Thoracic aorta (tissue), 2 donors: ENCODE results near the gene SLPI. TPM values are rescaled to one million over a fixed set of nuclear protein-coding genes. Genes with fewer than 3 reads are reported as not detected.

Experiments
- ATAC-seq: fragments of 150-250 bp; one replicate; pipeline ENCODE4 v1.8.0; 2017; ENCODE audit warnings: low read depth; ENCODE audit not compliant: insufficient number of reproducible peaks, low FRiP score
- DNase-seq: peaks from one replicate; pipeline ENCODE4 v3.0.0-alpha.2; 2020; ENCODE audit warnings: low spot score
- H3K27ac ChIP-seq, 2 donors: fragments of 200-600 bp; sonication (generic); 1 replicate in 1 of 2; 2 replicates in 1 of 2; pipeline ENCODE4 v1.5.1; 2016; ENCODE audit warnings: mild to moderate bottlenecking in 2 of 2, moderate library complexity in 2 of 2
- H3K27me3 ChIP-seq: fragments of 200-600 bp; sonication (generic); replicated peaks from 2 replicates; pipeline ENCODE4 v1.6.0; 2016; ENCODE audit warnings: mild to moderate bottlenecking; ENCODE audit not compliant: insufficient read depth
- H3K36me3 ChIP-seq: fragments of 200-600 bp; sonication (generic); one replicate; pipeline ENCODE4 v1.5.1; 2016
- H3K4me1 ChIP-seq, 2 donors: fragments of 200-600 bp; sonication (generic); 1 replicate in 1 of 2; 2 replicates in 1 of 2; pipeline versions ENCODE4 v1.5.1 to v1.6.0; 2016; ENCODE audit warnings: low read depth in 2 of 2, mild to moderate bottlenecking in 1 of 2; ENCODE audit not compliant: control insufficient read depth in 1 of 2
- H3K4me3 ChIP-seq: fragments of 200-600 bp; sonication (generic); 2 replicates; pipeline ENCODE4 v1.5.1; 2016; ENCODE audit warnings: mild to moderate bottlenecking
- H3K9me3 ChIP-seq: fragments of 200-600 bp; sonication (generic); 2 replicates; pipeline ENCODE4 v1.5.1; 2016
- CTCF ChIP-seq: fragments of 200-600 bp; sonication (generic); IDR thresholded peaks from one replicate; pipeline ENCODE4 v1.5.1; 2019; ENCODE audit warnings: antibody characterized with exemption
- total RNA-seq, 2 donors: library from RNA; depleted of rRNA; stranded (reverse); fragments of >200 nt; gene quantifications; one replicate each; pipeline versions ENCODE4 v1.1.0 to v1.2.3, GENCODE V29; 2016

SLPI gene
- total RNA-seq, 2 donors from 2014 or later: 44.3 to 56.0 TPM

- DNase-seq (no peak), ATAC-seq (no peak)
- no peaks in the 10 kb centered on the region for H3K27me3 ChIP-seq
- H3K4me1 ChIP-seq: no peaks in the 10 kb centered on the region
- no peaks in the 10 kb centered on the region for H3K36me3 ChIP-seq
- H3K4me3 ChIP-seq: no peak within 1 kb of the TSS
- no peak within 1 kb of the TSS for H3K27ac ChIP-seq
- no peaks in the 10 kb centered on the region for H3K9me3 ChIP-seq
- no peak for TF ChIP-seq CTCF
Measured at GRCh38 chr20:45221076-45221475, 33.3 kb downstream of the SLPI start, which contains the start of gene SEMG2. SEMG2 (plus strand) TSS chr20:45221373; CDS start chr20:45221390, 17 bp downstream.

DNA sequence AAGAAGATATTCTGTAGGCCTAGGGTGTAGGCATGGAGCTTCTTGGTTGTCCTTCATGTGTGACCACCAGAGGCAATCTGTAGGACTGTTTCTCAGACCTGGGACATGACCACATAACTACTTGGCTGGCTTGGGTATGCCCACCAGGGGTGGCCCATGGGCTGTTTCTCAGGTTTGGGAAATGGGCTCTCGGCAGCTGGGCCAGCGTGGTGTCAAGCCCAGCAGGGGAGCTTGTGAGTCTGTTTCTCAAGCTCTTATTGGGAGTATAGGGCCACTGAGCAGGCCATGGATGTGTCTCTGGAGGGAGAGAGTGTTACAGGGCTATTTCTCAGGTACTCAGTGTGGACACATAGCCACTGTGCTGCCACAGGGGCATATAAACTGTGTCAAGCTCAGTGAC, 35.7 kb downstream of the SLPI start:
- ATAC-seq: no peak
- no peak for DNase-seq

DNA sequence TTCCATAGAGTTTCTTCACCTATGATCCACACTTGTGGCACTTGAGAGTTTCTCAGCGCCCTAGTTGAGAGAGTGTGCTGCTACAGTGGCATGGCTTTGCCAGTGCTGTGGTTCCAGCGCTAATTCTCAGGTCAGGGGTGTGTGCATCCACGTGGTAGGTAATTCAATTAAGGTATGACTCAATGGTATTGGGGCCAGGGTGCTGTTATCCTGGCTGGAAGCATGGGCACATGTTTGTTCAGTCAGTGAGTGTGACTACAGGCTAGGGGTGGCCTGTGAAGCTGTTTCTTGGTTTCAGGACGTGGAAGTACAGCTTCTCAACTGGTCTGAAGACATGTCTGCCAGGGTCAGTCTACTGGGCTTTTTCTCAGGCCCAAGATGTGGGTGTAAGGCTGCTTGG, 36.2 kb downstream of the SLPI start:
- no peaks in the 10 kb centered on the region for H3K4me1 ChIP-seq
- H3K36me3 ChIP-seq: no peaks in the 10 kb centered on the region
- H3K27me3 ChIP-seq: no peaks in the 10 kb centered on the region
- H3K9me3 ChIP-seq: no peaks in the 10 kb centered on the region
- TF ChIP-seq CTCF: no peak
- H3K27ac ChIP-seq: no peak overlapping the region
- DNase-seq (no peak), ATAC-seq (no peak)
- H3K4me3 ChIP-seq: no peak overlapping the region

More for the DNA sequence above, 35.7 kb downstream of the SLPI start:
- Histone ChIP-seq H3K27me3 (no peaks in the 10 kb centered on the region), H3K9me3 (no peaks in the 10 kb centered on the region), H3K36me3 (no peaks in the 10 kb centered on the region), H3K4me3 (no peak overlapping the region), H3K4me1 (no peaks in the 10 kb centered on the region), H3K27ac (no peak overlapping the region)
- no peak for TF ChIP-seq CTCF

- no peak overlapping the region for H3K4me3 ChIP-seq
- no peak overlapping the region for H3K27ac ChIP-seq
- no peak for TF ChIP-seq CTCF
- H3K9me3 ChIP-seq: no peaks in the 10 kb centered on the region
- H3K4me1 ChIP-seq: no peaks in the 10 kb centered on the region
- ATAC-seq (no peak), DNase-seq (no peak)
- no peaks in the 10 kb centered on the region for H3K27me3 ChIP-seq
- H3K36me3 ChIP-seq: no peaks in the 10 kb centered on the region
Measured at GRCh38 chr20:45212836-45213235, 41.5 kb downstream of the SLPI start.

DNA sequence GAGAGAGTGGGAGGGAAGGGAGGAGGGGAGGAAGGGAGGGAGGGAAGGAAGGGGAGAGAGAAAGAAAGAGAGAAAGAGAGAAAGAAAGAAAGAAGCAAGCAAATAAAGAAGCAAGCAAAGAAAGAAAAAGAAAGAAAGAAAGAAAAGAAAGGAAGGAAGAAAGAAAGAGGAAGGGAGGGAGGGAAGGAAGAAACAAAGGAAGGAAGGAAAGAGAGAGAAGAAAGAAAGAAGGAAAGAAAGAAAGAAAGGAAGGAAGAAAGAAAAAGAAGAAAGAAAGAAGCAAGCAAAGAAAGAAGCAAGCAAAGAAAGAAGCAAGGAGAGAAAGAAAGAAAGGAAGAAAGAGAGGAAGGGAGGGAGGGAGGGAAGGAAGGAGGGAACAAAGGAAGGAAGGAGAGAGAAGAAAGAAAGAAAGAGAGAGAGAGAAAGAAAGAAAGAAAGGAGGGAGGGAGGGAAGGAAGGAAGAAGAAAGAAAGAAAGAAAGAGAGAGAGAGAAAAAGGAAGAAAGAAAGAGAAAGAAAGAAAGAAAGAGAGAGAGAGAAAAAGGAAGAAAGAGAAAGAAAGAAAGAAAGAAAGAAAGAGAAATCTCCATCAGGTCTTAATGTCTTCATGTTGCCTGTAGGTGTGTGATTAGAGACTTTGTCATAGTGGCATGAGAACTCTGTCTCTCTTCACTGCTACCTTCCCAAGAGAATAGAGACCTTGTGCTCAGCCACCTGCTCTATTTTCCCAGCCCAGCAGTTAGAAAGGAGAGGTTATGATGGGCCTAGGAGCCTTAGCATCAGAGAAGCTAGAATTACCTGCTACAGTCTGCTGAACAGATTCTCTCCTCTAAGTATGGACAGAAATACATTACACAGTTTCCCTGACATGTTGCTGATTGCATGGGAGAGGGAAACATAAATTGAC, 42.5 kb downstream of the SLPI start:
- no peak for DNase-seq
- no peak for TF ChIP-seq CTCF
- Histone ChIP-seq H3K4me3 (no peak overlapping the region), H3K4me1 (no peaks in the 10 kb centered on the region), H3K27me3 (peaks cover 3% of the 10 kb centered on the region), H3K27ac (no peak overlapping the region), H3K36me3 (no peaks in the 10 kb centered on the region), H3K9me3 (no peaks in the 10 kb centered on the region)
- no peak for ATAC-seq
